Measurements from ENCODE around the gene CDS1. TPM values are rescaled to one million over a fixed set of nuclear protein-coding genes. Genes with fewer than 3 reads are reported as not detected.

CDS1 gene
- total RNA-seq, 1 donor: 0.36 TPM

DNA sequence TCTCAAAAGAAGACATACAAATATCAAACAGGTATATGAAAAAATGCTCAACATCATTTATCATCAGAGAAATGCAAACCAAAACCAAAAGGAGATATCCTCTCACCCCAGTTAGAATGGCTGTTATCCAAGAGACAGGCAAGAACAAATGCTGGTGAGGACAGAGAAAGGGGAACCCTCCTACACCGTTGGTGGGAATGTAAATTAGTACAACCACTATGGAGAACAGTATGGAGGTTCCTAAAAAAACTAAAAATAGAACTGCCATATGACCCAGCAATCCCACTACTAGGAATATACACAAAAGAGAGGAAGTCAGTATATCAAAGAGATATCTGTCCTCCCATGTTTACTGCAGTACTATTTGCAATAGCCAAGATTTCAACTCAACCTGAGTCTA lies 83.5 kb downstream of the CDS1 start:
- DNase-seq (ENCODE audit: low read depth): no peak
- no peak for TF ChIP-seq CTCF (IDR thresholded peaks at IDR 0.05; ENCODE audit: insufficient read depth, low read length)

GRCh38 chr4:84669201-84669600 lies 86.3 kb downstream of the CDS1 start:
- no peak overlapping the region for H3K4me3 ChIP-seq (ENCODE audit: low read depth, low read length)
- TF ChIP-seq CTCF (IDR thresholded peaks at IDR 0.05; ENCODE audit: insufficient read depth, low read length): no peak
- DNase-seq (ENCODE audit: low read depth): no peak

More for the DNA sequence above, 83.5 kb downstream of the CDS1 start:
- H3K4me3 ChIP-seq (ENCODE audit: low read depth, low read length): no peak overlapping the region

- H3K4me3 ChIP-seq (ENCODE audit: low read depth, low read length): no peak overlapping the region
- no peak for DNase-seq (ENCODE audit: low read depth)
- no peak for TF ChIP-seq CTCF (IDR thresholded peaks at IDR 0.05; ENCODE audit: insufficient read depth, low read length)
These were observed 89.2 kb downstream of the CDS1 start for GRCh38 chr4:84672177-84672576.

DNA sequence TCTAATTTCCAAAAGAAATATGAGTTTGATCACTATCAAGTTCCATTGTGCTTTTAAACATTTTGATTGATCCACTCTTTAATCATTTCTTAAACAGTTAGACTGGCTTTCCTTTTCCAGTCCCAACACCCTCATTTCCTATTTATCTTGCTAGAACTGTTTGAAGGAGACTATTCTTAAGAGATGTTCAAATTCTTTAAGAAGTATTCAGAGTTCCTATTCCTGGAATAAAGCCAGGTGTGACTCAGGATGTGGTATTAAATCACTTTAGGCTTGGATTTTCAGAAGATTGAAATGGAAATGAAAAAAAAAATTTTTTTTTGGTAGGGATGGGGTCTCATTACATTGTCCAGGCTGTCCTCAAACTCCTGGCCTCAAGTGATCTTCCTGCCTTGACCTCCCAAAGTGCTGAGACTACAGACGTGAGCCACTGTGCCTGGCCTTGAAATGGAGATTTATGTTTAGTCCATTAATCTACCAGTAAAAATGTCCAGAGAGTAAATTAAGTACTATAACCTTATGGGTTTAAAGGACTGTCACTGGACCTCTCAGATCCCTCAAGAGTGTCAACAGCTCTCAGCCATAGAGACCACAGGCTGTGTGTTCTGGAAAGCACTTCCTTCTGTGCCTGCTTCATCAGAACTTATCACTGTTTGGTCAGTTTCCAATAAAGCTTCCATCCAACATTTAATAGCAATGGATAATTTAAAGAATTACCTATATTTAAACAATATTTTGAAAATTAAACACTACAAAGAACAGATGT lies 90.7 kb downstream of the CDS1 start:
- H3K4me3 ChIP-seq (ENCODE audit: low read depth, low read length): no peak overlapping the region
- DNase-seq (ENCODE audit: low read depth): peak; percentile 95
- no peak for TF ChIP-seq CTCF (IDR thresholded peaks at IDR 0.05; ENCODE audit: insufficient read depth, low read length)

- TF ChIP-seq CTCF (IDR thresholded peaks at IDR 0.05; ENCODE audit: insufficient read depth, low read length): no peak
These were observed 94.2 kb downstream of the CDS1 start for GRCh38 chr4:84677093-84677492.

GRCh38 chr4:84677995-84678394 lies 95.1 kb downstream of the CDS1 start:
- no peak overlapping the region for H3K4me3 ChIP-seq (ENCODE audit: low read depth, low read length)
- no peak for TF ChIP-seq CTCF (IDR thresholded peaks at IDR 0.05; ENCODE audit: insufficient read depth, low read length)
- peak; percentile 37 for DNase-seq (ENCODE audit: low read depth)

More at GRCh38 chr4:84677093-84677492, 94.2 kb downstream of the CDS1 start:
- no peak overlapping the region for H3K4me3 ChIP-seq (ENCODE audit: low read depth, low read length)
- no peak for DNase-seq (ENCODE audit: low read depth)

Data from fibroblast of the aortic adventitia (primary cell).